IPS-18a (cell line): ENCODE data around the gene PLEKHA5.
"Not testable (repeated sequence)": the region's sequence is repeated elsewhere in the genome, so short reads cannot be mapped to it uniquely, and the experiment has no call there.

Experiments used
- H3K27ac ChIP-seq: one replicate; pipeline ENCODE4 v1.5.1; 2013; ENCODE audit warnings: low read length
- H3K27me3 ChIP-seq: one replicate; pipeline ENCODE4 v1.6.1; 2013; ENCODE audit warnings: mild to moderate bottlenecking, low read length; ENCODE audit not compliant: control insufficient read depth, insufficient read depth
- H3K36me3 ChIP-seq: one replicate; pipeline ENCODE4 v1.6.1; 2013; ENCODE audit warnings: low read depth, low read length; ENCODE audit not compliant: control insufficient read depth
- H3K4me1 ChIP-seq: one replicate; pipeline ENCODE4 v1.6.1; 2013; ENCODE audit warnings: low read depth, low read length; ENCODE audit not compliant: control insufficient read depth
- H3K4me3 ChIP-seq: one replicate; pipeline ENCODE4 v1.5.1; 2013; ENCODE audit warnings: low read length
- H3K9ac ChIP-seq: one replicate; pipeline ENCODE4 v1.6.1; 2013; ENCODE audit warnings: mild to moderate bottlenecking, low read length, moderate library complexity
- H3K9me3 ChIP-seq: one replicate; pipeline ENCODE4 v1.6.1; 2013; ENCODE audit warnings: low read depth, low read length; ENCODE audit not compliant: control insufficient read depth

PLEKHA5 gene

DNA sequence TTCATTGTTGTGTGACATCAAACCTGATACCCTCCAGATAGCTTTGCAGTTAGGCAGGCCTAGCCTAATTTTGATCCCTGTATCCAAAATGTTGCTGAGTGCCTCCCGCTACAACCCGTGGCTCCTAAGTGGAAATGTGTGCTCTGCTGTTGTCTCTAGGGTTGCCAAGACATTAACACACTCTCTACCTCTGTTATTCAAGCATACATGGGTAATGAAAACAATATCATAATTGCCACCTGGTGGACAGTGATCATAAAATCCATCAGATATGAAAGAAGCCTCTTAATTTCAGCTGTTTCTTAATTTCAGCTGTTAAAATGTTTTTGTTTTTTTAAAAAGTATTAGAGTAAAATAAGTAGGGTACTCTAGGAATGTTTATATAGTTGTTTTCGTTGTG lies 93.5 kb downstream of the PLEKHA5 start:
- Histone ChIP-seq H3K27ac (no peak overlapping the region), H3K9ac (no peak overlapping the region), H3K4me3 (no peak overlapping the region), H3K4me1 (peaks cover 19% of the 10 kb centered on the region), H3K9me3 (no peaks in the 10 kb centered on the region), H3K36me3 (no peaks in the 10 kb centered on the region), H3K27me3 (no peaks in the 10 kb centered on the region)

DNA sequence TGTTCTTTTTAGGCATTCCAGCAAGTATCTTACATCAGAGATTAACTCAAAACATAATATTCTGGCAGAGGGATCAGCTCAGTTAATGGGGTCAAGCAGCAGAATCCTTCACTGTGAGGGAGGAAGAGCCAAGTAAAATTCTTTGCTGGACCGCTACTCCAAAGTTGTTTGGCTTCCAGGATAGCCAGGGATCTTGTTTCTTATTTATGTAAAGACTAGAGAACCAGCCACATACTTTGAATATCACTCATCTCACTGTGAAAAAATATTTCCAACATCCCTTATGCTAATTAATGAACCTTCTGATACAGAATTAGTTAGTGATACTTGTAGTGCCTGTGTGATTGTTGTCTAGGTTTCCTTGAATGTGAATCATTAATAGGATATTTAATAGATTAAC lies 94.2 kb downstream of the PLEKHA5 start:
- no peak overlapping the region for H3K4me3 ChIP-seq

DNA sequence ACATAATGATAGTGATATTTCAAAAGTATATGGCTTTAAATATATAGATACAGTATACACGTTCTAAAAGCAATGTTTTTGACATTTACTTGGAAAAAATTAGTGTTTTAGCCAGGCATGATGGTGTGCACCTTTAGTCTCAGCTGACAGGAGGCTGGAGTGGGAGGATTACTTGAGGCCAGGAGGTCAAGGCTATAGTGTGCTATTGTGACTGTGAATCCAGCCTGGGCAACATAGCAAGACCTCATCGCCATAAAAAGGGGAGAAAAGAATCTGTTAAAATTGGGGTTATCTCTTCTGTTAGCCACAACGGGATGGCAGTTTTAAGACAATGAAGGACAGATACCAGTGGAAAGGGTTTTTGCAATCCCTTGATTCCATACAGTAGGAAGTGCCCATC lies 95.2 kb downstream of the PLEKHA5 start:
- no peaks in the 10 kb centered on the region for H3K9me3 ChIP-seq
- H3K36me3 ChIP-seq = no peaks in the 10 kb centered on the region
- peaks cover 15% of the 10 kb centered on the region for H3K4me1 ChIP-seq
- H3K27me3 ChIP-seq = no peaks in the 10 kb centered on the region
- H3K27ac ChIP-seq = no peak overlapping the region
- H3K4me3 ChIP-seq = no peak overlapping the region
- no peak overlapping the region for H3K9ac ChIP-seq

More for the DNA sequence above, 94.2 kb downstream of the PLEKHA5 start:
- Histone ChIP-seq H3K27ac (no peak overlapping the region), H3K27me3 (no peaks in the 10 kb centered on the region), H3K9me3 (no peaks in the 10 kb centered on the region), H3K36me3 (no peaks in the 10 kb centered on the region), H3K4me1 (peaks cover 15% of the 10 kb centered on the region), H3K9ac (no peak overlapping the region)

DNA sequence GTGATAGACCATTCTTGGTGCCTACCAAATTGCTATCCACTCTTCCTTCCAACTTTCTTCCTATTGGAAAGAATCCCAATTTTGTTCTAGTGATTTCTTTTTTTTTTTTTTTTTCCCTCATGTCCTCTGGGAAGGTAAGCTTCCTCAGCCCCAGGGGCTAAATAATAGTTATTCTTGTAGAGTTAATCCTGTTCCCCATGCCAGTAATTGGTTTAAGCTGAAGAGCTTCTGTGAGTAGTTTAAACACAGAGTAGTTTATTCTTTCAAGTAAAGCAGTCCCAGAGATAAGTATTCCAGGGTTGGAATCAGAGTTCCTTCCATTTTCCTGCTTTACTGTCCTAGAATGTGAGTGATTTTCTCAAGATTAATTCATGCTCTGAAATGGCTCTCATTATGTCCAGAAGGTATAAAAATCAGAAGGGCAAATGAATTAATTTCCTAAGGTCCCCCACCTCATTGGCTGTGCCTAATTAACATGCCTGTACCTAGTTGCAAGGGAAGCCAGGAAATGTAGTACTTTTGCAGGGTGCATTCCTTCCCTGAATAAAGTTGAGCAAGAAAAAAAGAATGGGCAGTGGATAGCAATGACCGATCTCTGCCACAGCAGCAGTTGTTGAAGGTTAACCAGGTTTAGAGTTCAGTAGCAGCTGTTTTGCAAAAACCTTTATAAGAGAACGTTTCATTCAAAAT lies 97.8 kb downstream of the PLEKHA5 start:
- Histone ChIP-seq H3K9ac (no peak overlapping the region), H3K4me1 (peaks cover 15% of the 10 kb centered on the region), H3K9me3 (peaks cover 5% of the 10 kb centered on the region), H3K27ac (no peak overlapping the region), H3K4me3 (no peak overlapping the region), H3K36me3 (no peaks in the 10 kb centered on the region), H3K27me3 (no peaks in the 10 kb centered on the region)

DNA sequence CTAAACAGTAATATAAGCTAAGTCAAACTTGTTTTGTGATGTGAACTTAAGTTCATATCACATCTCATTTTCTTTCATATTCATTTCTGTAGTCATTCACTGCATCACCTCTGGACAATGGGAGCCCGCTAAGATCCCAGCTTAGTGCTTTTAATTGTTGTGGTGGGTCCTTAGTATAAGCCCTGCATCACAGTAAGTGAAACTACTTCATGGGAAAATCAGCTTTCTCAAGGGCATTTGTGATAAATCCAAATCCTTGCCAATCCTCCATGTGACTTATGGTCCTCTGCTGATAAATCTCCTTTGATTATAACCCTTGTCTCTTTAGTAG lies 98.3 kb downstream of the PLEKHA5 start:
- H3K36me3 ChIP-seq = no peaks in the 10 kb centered on the region
- no peak overlapping the region for H3K4me3 ChIP-seq
- H3K4me1 ChIP-seq = peaks cover 20% of the 10 kb centered on the region
- H3K27ac ChIP-seq = no peak overlapping the region
- H3K9ac ChIP-seq = no peak overlapping the region
- peaks cover 5% of the 10 kb centered on the region for H3K9me3 ChIP-seq
- no peaks in the 10 kb centered on the region for H3K27me3 ChIP-seq

DNA sequence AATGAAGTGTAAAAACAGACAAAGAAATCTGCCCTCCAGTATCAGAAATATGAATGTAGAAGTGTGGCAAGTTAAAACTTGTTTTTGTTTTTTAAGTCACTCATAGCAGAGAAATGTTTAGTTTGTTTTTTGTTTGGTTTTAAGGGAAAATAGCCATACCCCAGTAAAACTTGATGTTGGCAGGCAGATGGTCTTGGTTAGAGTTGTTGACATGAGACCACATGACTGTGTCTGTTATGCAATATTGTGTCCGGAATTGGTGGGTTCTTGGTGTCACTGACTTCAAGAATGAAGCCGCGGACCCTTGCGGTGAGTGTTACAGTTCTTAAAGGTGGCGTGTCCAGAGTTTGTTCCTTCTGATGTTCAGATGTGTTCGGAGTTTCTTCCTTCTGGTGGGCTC lies 99.5 kb downstream of the PLEKHA5 start:
- not testable (repeated sequence) for H3K27ac ChIP-seq, H3K27me3 ChIP-seq, H3K4me3 ChIP-seq, H3K36me3 ChIP-seq, H3K9me3 ChIP-seq, H3K9ac ChIP-seq
- peaks cover 28% of the 10 kb centered on the region for H3K4me1 ChIP-seq

DNA sequence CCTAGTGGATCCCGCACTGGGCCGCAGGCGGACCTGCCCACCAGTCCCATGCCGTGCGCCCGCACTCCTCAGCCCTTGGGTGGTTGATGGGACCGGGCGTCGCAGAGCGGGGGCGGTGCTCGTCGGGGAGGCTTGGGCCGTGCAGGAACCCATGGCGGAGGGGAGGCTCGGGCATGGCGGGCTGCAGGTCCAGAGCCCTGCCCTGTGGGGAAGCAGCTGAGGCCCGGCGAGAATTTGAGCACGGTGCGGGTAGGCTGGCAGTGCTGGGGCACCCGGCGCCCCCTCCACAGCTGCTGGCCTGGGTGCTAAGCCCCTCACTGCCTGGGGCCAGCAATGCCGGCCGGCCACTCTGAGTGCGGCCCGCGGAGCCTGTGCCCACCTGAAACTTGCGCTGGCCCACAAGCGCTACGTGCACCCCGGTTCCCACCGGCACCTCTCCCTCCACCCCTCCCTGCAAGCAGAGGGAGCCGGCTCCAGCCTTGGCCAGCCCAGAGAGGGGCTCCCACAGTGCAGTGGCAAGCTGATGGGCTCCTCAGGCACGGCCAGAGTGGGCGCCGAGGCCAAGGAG lies 100.8 kb downstream of the PLEKHA5 start:
- Histone ChIP-seq H3K4me3 (no peak overlapping the region), H3K27me3 (no peaks in the 10 kb centered on the region), H3K27ac (no peak overlapping the region), H3K36me3 (no peaks in the 10 kb centered on the region), H3K9ac (no peak overlapping the region), H3K4me1 (peaks cover 38% of the 10 kb centered on the region), H3K9me3 (peaks cover 5% of the 10 kb centered on the region)

DNA sequence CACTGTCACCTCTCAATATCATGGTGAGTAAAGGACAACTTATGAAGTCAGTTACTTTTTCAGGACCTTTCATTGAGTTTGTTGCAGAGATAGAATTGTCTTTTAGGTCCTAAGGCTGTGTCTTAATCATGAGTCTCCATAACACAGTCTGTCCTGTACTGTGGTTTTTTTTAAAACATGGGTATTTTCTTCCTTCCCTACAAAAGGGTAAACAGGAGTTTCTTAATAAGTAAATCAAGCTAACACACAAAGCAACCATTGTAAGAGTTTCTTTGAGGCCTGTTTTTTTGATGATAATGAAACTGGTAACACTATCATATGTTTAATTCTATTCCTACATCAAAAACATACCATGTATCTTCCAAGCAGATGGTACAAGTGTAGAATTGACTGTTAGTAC lies 101.4 kb downstream of the PLEKHA5 start:
- H3K27me3 ChIP-seq = no peaks in the 10 kb centered on the region
- H3K4me1 ChIP-seq = peaks cover 38% of the 10 kb centered on the region
- H3K9ac ChIP-seq = no peak overlapping the region
- peaks cover 5% of the 10 kb centered on the region for H3K9me3 ChIP-seq
- no peak overlapping the region for H3K27ac ChIP-seq
- H3K4me3 ChIP-seq = no peak overlapping the region
- no peaks in the 10 kb centered on the region for H3K36me3 ChIP-seq

DNA sequence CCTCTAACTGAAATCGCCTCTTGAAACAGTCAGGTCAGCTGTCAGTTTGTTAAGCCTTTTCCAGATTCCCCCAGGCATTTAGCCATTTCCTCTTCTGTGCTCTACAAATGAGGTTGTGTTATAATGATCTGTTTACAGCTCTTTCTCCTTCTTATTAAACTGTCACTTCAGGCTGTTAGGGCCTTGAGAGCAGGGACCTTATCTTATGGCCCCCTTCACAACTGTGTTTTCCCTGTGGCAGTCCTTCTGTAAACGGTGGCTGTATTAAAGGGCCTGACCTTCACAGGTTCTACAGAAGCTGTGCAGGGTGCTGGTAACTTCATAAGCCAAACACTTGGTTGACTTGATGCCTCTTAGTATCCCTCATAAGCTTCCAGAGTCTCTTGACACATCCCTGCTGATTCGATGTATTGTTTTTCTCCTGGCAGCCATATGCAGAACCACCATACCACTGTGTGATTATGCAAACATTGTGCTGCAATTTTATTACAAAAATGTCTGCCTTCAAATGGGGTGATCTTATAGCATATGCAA lies 104.7 kb downstream of the PLEKHA5 start:
- H3K4me3 ChIP-seq = no peak overlapping the region
- H3K36me3 ChIP-seq = no peaks in the 10 kb centered on the region
- H3K4me1 ChIP-seq = peaks cover 23% of the 10 kb centered on the region
- H3K27me3 ChIP-seq = no peaks in the 10 kb centered on the region
- peaks cover 5% of the 10 kb centered on the region for H3K9me3 ChIP-seq
- H3K27ac ChIP-seq = no peak overlapping the region
- H3K9ac ChIP-seq = no peak overlapping the region

DNA sequence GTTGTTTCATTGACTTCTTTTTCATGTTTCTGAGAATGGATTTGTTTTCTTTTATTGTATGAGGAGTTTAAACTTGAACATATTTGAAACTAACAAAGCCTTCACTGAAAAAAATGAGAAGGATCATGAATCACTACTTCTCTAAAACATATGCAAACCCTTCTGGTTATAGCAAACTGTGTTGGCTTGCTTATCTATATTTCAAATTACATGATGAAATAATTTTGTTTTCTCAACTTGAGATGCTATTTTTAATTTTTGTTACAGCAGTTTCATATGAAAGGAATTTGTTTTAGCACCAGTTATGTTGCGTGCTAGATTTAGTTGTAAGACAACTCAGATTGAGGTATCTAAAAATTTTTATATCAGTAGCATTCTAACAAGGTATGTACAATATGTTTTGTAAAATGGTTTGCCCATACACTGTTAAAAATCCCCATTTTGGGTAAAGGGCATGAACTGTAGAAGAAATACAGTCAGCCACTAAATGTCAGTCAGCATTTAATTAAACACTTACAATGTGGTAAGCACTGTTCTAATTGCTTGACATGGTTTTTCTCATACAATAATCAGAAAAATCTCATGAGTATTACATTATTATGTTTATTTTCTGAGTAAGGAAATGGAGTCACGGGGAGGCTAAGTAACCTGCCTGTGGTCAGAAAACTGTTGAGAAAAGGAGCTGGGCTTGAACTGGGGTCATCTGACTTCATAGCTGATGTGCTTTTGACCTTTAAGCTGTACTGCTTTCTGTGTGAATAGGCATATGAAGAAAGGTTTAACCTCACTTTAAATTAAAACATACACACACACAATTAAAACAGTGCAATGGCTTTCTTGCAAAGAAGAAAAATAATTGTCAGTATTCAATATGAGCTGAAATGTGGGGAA lies 105.7 kb downstream of the PLEKHA5 start:
- H3K4me3 ChIP-seq = no peak overlapping the region
- peaks cover 23% of the 10 kb centered on the region for H3K4me1 ChIP-seq
- H3K9me3 ChIP-seq = peaks cover 5% of the 10 kb centered on the region
- H3K27ac ChIP-seq = no peak overlapping the region
- no peak overlapping the region for H3K9ac ChIP-seq
- H3K36me3 ChIP-seq = no peaks in the 10 kb centered on the region
- H3K27me3 ChIP-seq = no peaks in the 10 kb centered on the region

DNA sequence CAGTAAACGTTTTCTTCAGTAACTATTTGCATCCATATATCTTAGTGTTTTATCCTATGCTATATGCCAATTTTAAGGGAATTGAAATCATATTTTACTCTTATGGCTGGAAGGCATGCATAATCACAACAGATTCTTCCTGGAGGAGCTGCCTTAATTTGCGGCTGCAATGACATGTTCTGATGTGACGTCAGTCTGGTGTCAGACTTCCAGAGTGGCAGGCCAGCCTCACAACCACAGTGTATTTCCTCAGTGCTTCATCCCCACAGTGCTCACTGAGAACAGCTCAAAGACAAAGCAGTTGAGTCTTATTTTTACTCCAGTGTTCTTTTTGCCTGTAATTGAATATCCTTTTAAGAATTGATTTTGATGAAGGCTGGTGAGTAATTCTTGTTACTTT lies 107.1 kb downstream of the PLEKHA5 start:
- H3K4me1 ChIP-seq = peaks cover 23% of the 10 kb centered on the region
- no peaks in the 10 kb centered on the region for H3K36me3 ChIP-seq
- H3K4me3 ChIP-seq = no peak overlapping the region
- no peaks in the 10 kb centered on the region for H3K9me3 ChIP-seq
- H3K27ac ChIP-seq = no peak overlapping the region
- no peak overlapping the region for H3K9ac ChIP-seq
- no peaks in the 10 kb centered on the region for H3K27me3 ChIP-seq
